Measurements from ENCODE around the gene GRB2.
A peak's percentile ranks its signal among the peaks of the same experiment; 100 is the strongest.
"Not testable (repeated sequence)": the region's sequence is repeated elsewhere in the genome, so short reads cannot be mapped to it uniquely, and the experiment has no call there.

GRB2 gene

DNA sequence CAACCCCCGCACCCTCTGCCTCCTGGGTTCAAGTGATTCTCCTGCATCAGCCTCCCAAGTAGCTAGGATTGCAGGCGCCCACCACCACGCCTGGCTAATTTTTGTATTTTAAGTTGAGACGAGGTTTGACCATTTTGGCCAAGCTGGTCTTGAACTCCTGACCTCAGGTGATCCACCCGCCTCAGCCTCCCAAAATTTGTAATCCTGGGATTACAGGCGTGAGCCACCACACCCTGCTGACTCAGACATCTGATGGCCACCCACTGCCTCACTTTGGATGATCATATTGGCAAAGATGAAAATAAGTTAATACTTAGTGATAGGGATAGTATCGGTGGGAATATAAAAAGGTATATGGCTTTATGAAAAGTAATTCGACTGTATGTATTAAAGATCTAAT, 55.9 kb downstream of the GRB2 start:
- Histone ChIP-seq H3K27ac (no peak overlapping the region), H3K27me3 (ENCODE audit: insufficient read depth, low read depth, severe bottlenecking) (no peaks in the 10 kb centered on the region), H3K4me3 (ENCODE audit: low read depth, low read length) (no peak overlapping the region), H3K9me3 (ENCODE audit: severe bottlenecking) (no peaks in the 10 kb centered on the region), H3K36me3 (no peaks in the 10 kb centered on the region)
- no peak for TF ChIP-seq CTCF (IDR thresholded peaks at IDR 0.05; ENCODE audit: low read depth, low read length)
- DNase-seq = no peak

- DNase-seq = no peak
- no peak overlapping the region for H3K4me3 ChIP-seq (ENCODE audit: low read depth, low read length)
- H3K27ac ChIP-seq = no peak overlapping the region
Measured at GRCh38 chr17:75348386-75349012, 57.0 kb downstream of the GRB2 start.

GRCh38 chr17:75346906-75347305, 58.6 kb downstream of the GRB2 start:
- no peak for TF ChIP-seq CTCF (IDR thresholded peaks at IDR 0.05; ENCODE audit: low read depth, low read length)
- no peaks in the 10 kb centered on the region for H3K27me3 ChIP-seq (ENCODE audit: insufficient read depth, low read depth, severe bottlenecking)
- no peak overlapping the region for H3K4me3 ChIP-seq (ENCODE audit: low read depth, low read length)
- peak; percentile 46 for DNase-seq
- no peaks in the 10 kb centered on the region for H3K9me3 ChIP-seq (ENCODE audit: severe bottlenecking)
- H3K27ac ChIP-seq = peak overlapping the region; percentile 26; the same call in 1 of the 2 replicates
- no peaks in the 10 kb centered on the region for H3K36me3 ChIP-seq

More at GRCh38 chr17:75348386-75349012, 57.0 kb downstream of the GRB2 start:
- Histone ChIP-seq H3K9me3 (ENCODE audit: severe bottlenecking) (no peaks in the 10 kb centered on the region), H3K36me3 (no peaks in the 10 kb centered on the region), H3K27me3 (ENCODE audit: insufficient read depth, low read depth, severe bottlenecking) (no peaks in the 10 kb centered on the region)
- no peak for TF ChIP-seq CTCF (IDR thresholded peaks at IDR 0.05; ENCODE audit: low read depth, low read length)

- peak overlapping the region; percentile 26; the same call in 1 of the 2 replicates for H3K27ac ChIP-seq
- H3K4me3 ChIP-seq (ENCODE audit: low read depth, low read length); H3K9me3 ChIP-seq (ENCODE audit: severe bottlenecking); H3K36me3 ChIP-seq; H3K27me3 ChIP-seq (ENCODE audit: insufficient read depth, low read depth, severe bottlenecking); DNase-seq: not testable (repeated sequence)
Measured at GRCh38 chr17:75346368-75346767, 59.1 kb downstream of the GRB2 start.

DNA sequence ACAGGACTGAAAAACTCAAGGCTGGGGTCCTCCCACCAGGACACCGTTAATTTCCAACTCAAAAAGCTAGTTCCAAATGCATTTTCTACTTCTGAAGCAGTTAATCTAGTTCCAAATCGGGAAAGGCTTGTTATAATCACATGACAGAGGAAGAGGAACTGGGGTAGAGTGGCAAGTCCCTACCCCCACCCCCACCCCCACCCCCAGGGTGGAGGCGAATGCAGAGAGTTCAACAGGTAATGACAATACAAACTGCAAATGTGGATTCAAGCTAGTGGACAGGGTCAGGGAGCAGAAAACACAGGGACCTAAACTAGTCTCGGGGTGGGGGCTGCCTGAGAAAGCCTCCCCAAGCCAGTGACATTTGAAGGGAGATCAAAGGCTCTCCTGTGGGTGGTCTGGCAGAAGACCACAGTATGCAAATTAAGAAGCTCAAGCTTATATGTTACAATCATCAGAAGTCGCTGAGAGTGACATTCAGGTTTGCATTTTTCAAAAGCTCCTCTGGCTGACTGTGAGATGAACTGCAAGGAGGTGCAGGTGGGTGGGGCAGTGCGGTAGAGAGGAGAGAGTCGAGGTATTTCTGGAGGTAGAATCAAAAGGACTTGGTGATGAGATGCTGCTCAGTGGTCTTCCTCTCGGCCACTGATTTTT, 59.8 kb downstream of the GRB2 start:
- no peak overlapping the region for H3K4me3 ChIP-seq (ENCODE audit: low read depth, low read length)
- TF ChIP-seq CTCF (IDR thresholded peaks at IDR 0.05; ENCODE audit: low read depth, low read length) = no peak
- DNase-seq = no peak

DNA sequence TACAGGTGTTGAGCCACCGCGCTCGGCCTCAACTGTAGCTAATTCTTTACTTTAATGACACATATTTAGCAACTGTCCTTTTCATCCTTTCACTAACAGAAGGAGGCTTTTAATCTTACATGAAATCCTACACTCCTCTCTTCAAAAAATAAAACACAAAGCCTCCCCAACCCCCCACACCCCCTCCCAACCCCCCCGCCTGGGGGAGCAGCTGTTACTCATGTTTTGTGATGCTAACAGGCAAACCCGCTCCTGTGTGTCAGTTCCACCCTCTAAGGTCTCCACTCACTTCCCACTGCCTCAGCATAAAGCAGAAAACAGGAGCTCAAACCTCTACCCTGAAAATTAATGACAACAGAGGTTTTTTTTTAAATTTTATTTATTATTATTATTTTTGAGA, 60.8 kb downstream of the GRB2 start:
- TF ChIP-seq CTCF (IDR thresholded peaks at IDR 0.05; ENCODE audit: low read depth, low read length) = no peak
- DNase-seq = peak; percentile 75
- no peak overlapping the region for H3K4me3 ChIP-seq (ENCODE audit: low read depth, low read length)
- no peaks in the 10 kb centered on the region for H3K27me3 ChIP-seq (ENCODE audit: insufficient read depth, low read depth, severe bottlenecking)
- no peaks in the 10 kb centered on the region for H3K9me3 ChIP-seq (ENCODE audit: severe bottlenecking)
- H3K36me3 ChIP-seq = no peaks in the 10 kb centered on the region
- H3K27ac ChIP-seq = peak overlapping the region; percentile 25; the same call in 1 of the 2 replicates

More for the DNA sequence above, 59.8 kb downstream of the GRB2 start:
- no peaks in the 10 kb centered on the region for H3K9me3 ChIP-seq (ENCODE audit: severe bottlenecking)
- no peaks in the 10 kb centered on the region for H3K27me3 ChIP-seq (ENCODE audit: insufficient read depth, low read depth, severe bottlenecking)
- H3K36me3 ChIP-seq = no peaks in the 10 kb centered on the region
- H3K27ac ChIP-seq = peak overlapping the region; percentile 25; the same call in 1 of the 2 replicates
